Lower lobe of right lung (tissue), 2 donors: Measurements from ENCODE around the gene SNRPN. TPM values are rescaled to one million over a fixed set of nuclear protein-coding genes. Genes with fewer than 3 reads are reported as not detected.

Experiments used
- ATAC-seq, 2 donors: fragments of 200-7000 bp; cut with Tn5 transposase; one replicate each; pipeline ENCODE4 v1.9.1; 2020 to 2022; ENCODE audit warnings: mild to moderate bottlenecking in 2 of 2, moderate library complexity in 2 of 2
- DNase-seq: peaks from one replicate; pipeline ENCODE4 v3.0.0-alpha.2; 2020
- H3K27ac ChIP-seq: fragments of 200-600 bp; one replicate; pipeline ENCODE4 v1.8.0; 2022
- H3K27me3 ChIP-seq: fragments of 200-600 bp; one replicate; pipeline ENCODE4 v1.8.0; 2022; ENCODE audit warnings: low read depth
- H3K36me3 ChIP-seq: fragments of 200-600 bp; one replicate; pipeline ENCODE4 v1.8.0; 2022; ENCODE audit warnings: mild to moderate bottlenecking
- H3K4me1 ChIP-seq: fragments of 200-600 bp; one replicate; pipeline ENCODE4 v1.8.0; 2022
- H3K4me3 ChIP-seq: fragments of 200-600 bp; one replicate; pipeline ENCODE4 v1.8.0; 2022; ENCODE audit warnings: mild to moderate bottlenecking
- H3K9me3 ChIP-seq: fragments of 200-600 bp; one replicate; pipeline ENCODE4 v1.8.0; 2022
- intact Hi-C: fragments of 100-400 bp; cut with DNase I; formaldehyde crosslinking; loops from one replicate; pipeline ENCODE4 v1.11.0; 2022
- total RNA-seq: library from RNA; stranded (reverse); fragmentation: NEBNext Ultra II Directional; extraction: Animal tissue kit (Norgen Biotek cat#: 25700); gene quantifications from one replicate; pipeline ENCODE4 v1.2.1, GENCODE V29; 2021
- TF ChIP-seq, protein P1 (sequence below): fragments of 200-600 bp; IDR thresholded peaks from one replicate; pipeline ENCODE4 v1.8.0; 2022; ENCODE audit warnings: antibody characterized with exemption, mild to moderate bottlenecking
- donor health status: DM: no; HTN: yes; CAD: no; lungs with severe emphysema.

The SNRPN gene
- total RNA-seq, 1 donor from 2014 or later, result 76.4 TPM

DNA sequence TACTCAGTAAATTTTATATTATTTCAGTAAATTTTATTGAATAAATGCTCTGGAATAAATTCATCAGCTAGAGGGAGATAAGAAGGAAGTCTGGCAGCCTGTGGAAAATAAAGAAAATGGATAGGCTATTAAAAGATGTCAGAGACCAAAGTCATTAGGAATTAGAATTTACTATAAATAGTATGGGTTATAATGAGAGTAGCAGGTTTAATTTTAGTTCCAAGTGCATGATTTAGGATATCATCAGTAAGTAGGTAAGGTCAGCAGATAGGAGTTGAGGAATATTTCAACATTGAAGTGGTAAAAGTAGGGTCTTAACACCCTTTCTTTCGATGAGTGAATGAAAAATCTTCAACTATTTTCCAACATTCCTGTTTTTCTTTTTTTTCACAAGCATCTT lies 64.6 kb downstream of the SNRPN start:
- TF ChIP-seq, protein P1, sequence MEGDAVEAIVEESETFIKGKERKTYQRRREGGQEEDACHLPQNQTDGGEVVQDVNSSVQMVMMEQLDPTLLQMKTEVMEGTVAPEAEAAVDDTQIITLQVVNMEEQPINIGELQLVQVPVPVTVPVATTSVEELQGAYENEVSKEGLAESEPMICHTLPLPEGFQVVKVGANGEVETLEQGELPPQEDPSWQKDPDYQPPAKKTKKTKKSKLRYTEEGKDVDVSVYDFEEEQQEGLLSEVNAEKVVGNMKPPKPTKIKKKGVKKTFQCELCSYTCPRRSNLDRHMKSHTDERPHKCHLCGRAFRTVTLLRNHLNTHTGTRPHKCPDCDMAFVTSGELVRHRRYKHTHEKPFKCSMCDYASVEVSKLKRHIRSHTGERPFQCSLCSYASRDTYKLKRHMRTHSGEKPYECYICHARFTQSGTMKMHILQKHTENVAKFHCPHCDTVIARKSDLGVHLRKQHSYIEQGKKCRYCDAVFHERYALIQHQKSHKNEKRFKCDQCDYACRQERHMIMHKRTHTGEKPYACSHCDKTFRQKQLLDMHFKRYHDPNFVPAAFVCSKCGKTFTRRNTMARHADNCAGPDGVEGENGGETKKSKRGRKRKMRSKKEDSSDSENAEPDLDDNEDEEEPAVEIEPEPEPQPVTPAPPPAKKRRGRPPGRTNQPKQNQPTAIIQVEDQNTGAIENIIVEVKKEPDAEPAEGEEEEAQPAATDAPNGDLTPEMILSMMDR, result no peak
- intact Hi-C loops, result no loop called here
- H3K27ac ChIP-seq, result no peak overlapping the region
- no peaks in the 10 kb centered on the region for H3K27me3 ChIP-seq
- ATAC-seq (no peak), DNase-seq (no peak)
- no peaks in the 10 kb centered on the region for H3K4me1 ChIP-seq
- H3K36me3 ChIP-seq, result peaks cover 15% of the 10 kb centered on the region
- no peak overlapping the region for H3K4me3 ChIP-seq
- peaks cover 84% of the 10 kb centered on the region for H3K9me3 ChIP-seq

DNA sequence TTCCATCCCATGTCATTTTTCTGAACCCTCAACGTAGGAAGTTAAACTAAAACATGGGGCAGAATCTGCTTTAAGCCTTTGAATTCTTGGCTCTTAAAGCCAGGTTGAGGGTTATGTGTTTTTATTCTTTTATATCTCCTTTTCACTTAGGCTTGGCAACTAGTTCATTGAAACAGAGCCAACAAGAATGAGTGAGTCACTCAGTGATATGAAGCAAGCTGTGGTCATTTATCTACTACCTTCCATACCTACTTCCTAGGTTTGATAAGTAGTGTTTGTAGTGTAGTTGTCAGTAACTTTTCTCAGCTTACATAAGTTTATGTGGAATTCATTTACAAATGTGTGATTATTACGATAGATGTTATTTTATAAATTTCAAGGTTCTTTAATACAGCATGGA lies 67.4 kb downstream of the SNRPN start:
- no peak overlapping the region for H3K4me3 ChIP-seq
- DNase-seq (no peak), ATAC-seq (no peak)
- H3K36me3 ChIP-seq, result peaks cover 15% of the 10 kb centered on the region
- intact Hi-C loops, result no loop called here
- no peak overlapping the region for H3K27ac ChIP-seq
- peaks cover 89% of the 10 kb centered on the region for H3K9me3 ChIP-seq
- H3K4me1 ChIP-seq, result no peaks in the 10 kb centered on the region
- no peaks in the 10 kb centered on the region for H3K27me3 ChIP-seq
- TF ChIP-seq, protein P1, result no peak

Other genes starting within 250 kb of the SNRPN start
- gene SNURF, start within 50 bp of the SNRPN start, total RNA-seq, result 21.3 TPM